GM18909 (cell line): ENCODE measurements around the gene FLVCR2.
A peak's percentile ranks its signal among the peaks of the same experiment; 100 is the strongest.
"Not testable (repeated sequence)": the region's sequence is repeated elsewhere in the genome, so short reads cannot be mapped to it uniquely, and the experiment has no call there.

Experiments
- ATAC-seq: cut with Tn5 transposase; IDR thresholded peaks from one replicate; pipeline ENCODE4 v1.9.1; 2021; ENCODE audit warnings: mild to moderate bottlenecking; ENCODE audit not compliant: unreplicated experiment, poor library complexity

The FLVCR2 gene

GRCh38 chr14:75655235-75655634 is 76.8 kb downstream of the FLVCR2 start:
- no peak for ATAC-seq

DNA sequence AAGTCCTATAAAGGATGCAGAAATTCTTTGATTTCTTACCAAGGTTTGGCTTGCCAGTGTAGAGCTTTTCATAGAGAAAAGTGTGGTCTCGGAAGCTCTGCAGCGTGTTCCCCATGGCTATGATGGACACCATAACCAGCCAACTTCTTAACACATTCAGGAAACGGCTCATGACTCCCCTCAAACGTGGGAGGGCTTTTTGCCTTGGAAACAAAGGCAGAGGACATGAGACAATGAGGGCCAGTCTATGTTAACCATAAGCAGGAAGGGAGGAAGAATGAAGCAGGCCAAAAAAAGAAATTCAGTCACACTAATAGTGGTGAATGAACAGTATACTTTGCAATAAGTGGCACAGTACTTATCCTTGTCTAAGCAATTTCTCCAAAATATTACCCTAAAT is 78.9 kb downstream of the FLVCR2 start:
- no peak for ATAC-seq

DNA sequence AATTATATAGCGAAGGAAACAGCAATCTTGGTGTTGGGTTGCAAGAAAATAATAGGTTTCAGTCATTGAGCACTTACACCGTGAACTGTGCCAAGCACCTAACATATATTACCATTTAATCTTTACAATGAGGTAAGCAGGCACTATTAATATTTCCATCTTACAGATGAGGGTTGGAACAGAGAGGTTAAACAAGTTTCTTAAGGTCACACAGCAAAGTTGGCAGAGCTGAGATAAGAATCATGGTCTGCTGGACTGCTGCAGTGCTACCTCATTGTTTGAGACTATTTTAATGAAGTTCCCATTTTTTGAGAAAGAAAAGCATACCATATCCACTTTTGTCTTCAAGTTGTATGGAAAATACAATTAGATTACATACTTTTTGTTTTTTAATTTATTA is 80.5 kb downstream of the FLVCR2 start:
- ATAC-seq: no peak

DNA sequence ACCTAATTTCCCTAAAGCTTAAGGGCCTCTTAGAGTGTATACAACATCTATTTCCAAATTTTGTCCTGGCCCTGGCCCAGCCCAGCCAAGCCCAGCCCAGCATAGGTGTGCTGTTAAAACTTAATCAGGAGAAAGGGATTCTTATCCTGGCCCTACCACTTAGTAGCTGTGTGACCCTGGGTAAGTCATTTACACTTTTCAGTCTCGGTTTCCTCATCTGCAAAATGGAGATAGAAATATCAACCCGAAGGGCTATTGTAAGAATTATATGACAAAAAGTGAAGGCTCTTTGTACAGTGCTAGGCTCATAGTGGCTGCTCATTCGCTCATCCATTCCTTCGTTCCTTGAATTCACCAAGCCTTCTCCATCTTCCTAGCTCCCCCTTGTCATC is 81.8 kb downstream of the FLVCR2 start:
- no peak for ATAC-seq

- ATAC-seq: peak; percentile 97
These were observed 82.4 kb downstream of the FLVCR2 start, which contains the start of the genes ERG28 and TTLL5 for GRCh38 chr14:75660630-75661498. Gene ERG28 (minus strand): TSS chr14:75660876. CDS start chr14:75657502, 3,374 bp downstream. Gene TTLL5 (plus strand): TSS chr14:75661246. CDS start chr14:75663150, 1,904 bp downstream.

DNA sequence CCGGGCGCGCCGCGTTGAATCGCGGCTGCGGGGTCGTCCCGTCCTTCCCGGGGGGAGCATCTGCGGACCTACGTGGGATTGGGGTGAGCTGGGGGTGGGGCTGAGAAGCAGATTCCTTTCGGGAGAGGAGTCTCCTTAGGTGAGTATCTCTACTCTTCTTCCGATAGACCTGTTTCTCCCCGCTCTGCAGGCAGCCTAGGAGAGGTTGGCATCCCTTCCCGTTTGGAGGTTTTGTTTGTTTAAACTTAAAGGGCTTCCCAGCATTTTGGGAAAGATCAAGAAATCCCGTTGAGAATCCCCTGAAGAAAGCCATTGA is 83.0 kb downstream of the FLVCR2 start:
- ATAC-seq: no peak

GRCh38 chr14:75662966-75663365 is 84.5 kb downstream of the FLVCR2 start:
- no peak for ATAC-seq

- no peak for ATAC-seq
These were observed 88.8 kb downstream of the FLVCR2 start for GRCh38 chr14:75667099-75667765.

DNA sequence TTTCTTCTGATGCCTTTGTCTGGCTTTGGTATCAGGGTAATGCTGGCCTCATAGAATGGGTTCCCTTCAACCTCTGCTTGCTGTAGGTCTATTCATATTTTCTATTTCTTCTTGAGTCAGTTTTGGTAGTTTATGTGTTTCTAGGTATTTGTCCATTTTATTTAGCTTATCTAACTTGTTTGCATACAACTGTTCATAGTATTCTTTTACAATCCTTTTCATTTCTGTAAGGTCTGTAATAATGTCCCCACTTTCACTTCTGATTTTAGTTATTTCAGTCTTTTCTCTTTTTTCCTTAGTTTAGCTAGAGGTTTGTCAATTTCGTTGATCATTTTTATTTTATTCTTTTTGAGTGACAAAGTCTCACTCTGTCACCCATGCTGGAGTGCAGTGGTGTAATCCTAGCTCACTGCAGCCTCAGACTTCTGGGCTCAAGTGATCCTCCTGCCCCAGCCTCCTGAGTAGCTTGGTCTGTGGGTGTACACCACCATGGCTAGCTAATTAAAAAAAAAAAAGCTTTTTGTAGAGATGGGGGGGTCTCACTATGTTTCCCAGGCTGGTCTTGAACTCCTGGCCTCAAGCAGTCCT is 94.3 kb downstream of the FLVCR2 start:
- no peak for ATAC-seq

DNA sequence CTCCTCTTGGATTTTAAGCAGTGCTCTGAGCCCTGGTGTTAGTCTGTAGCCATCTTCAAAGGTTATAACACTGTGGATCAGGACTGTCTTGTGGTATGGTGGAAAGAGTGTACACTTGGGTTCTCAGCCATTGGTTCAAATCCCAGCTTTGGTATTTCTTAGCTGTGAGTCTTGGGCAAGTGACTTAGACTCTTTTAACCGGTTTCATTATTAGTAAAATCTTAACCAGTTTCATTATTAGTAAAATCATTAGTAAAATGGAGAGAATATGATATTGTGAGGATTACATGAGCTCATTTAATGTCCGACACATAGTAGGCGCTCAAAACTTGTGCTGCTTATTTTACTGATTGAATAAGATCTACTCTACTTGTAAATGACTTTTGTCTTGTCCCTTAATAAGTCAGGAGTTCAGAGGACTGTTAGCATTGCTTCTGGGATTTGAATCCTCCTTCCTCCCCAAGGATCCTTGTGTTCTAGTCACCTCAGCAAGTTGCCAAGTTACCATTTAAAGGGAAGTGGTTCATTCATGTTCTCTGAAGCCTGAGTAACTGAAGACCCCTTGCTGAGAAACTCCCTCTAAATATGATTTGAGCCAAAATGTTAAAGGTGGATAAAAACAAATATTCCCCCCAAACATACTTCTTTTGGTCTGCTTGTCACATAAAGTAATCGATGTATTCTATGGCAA is 95.1 kb downstream of the FLVCR2 start:
- ATAC-seq: peak; percentile 57

DNA sequence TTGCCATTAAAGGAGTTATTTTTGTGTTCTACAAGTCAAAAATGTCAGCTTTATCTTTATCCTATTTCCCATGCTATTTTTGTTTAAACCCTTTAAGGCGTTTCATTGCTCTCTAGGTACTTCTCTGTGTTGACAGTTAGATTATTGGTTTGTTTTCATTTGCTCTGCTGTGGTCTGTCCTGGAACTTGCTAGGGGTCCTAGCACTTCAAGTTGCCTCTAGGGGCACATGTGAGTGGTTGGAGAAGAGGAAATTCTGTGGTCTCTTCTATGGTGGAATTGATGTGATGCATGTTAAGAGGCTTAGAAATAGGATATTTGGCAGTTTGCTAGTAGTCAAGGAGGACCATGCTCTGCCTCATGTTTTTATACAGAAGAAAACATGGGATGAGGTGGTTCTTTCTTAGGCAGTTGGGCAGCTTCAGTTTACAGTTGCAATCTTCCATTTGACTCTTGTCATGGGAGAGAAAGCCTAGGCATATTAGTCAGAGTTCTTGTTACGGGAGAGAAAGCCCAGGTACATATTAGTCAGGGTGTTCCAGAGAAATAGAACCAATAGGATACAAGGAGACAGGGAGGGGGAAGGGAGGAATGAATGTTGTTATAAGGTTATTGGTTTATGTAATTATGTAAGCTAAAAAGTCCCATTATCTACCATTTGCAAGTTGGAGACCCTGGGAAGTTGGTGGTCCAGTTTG is 97.0 kb downstream of the FLVCR2 start:
- no peak for ATAC-seq

DNA sequence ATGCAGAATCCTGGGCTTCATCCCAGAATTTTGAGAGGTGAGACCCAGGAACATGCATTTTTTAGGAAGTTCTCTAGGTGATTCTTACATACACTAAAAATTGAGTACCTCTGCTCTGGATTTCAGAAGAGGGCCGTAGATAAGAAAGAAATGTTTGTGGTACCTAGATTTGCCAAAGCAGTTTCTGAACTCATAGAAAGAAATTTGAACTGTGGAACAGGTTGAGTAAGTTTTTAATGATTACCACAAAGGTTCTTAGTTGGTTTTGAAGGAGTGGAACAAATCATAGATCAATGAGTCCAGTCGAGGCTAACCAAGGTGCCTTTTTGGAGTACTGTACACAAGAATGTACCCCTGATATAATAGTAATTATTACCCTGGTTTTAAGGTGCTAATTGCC is 107.5 kb downstream of the FLVCR2 start:
- ATAC-seq: no peak

DNA sequence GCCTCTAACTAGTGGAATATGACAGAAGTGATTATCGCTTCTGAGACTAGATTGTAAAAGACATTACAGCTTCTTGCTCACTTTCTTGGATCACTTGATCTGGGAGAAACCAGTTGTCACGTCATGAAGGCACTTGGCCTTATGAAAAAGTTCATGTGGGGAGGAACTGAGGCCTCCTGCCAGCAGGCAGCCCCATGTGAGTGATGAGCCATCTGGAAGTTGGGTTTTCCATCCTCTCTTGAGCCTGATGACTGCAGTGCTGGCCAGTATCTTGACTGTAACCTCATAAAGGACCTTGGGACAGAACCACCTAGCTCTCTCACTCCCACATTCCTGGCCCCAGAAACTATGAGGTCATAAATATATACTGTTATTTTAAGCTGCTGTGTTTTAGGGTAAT is 110.6 kb downstream of the FLVCR2 start:
- ATAC-seq: no peak

- ATAC-seq: no peak
These were observed 111.6 kb downstream of the FLVCR2 start for GRCh38 chr14:75690010-75690409.

DNA sequence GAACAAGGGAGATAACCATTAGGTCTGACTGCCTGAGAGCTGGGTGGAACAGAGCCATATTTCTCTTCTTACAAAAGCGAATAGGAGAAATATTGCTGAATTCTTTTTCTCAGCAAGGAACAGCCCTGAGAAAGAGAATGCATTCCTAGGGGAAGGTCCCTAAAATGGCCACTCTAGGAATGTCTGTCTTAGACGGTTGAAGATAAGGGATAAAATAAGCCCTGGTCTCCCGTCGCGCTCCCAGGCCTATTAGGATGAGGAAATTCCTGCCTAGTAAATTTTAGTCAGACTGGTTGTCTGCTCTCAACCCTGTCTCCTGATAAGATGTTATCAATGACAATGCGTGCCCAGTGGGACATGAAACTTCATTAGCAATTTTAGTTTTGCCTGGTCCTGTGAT is 116.6 kb downstream of the FLVCR2 start:
- ATAC-seq: not testable (repeated sequence)

DNA sequence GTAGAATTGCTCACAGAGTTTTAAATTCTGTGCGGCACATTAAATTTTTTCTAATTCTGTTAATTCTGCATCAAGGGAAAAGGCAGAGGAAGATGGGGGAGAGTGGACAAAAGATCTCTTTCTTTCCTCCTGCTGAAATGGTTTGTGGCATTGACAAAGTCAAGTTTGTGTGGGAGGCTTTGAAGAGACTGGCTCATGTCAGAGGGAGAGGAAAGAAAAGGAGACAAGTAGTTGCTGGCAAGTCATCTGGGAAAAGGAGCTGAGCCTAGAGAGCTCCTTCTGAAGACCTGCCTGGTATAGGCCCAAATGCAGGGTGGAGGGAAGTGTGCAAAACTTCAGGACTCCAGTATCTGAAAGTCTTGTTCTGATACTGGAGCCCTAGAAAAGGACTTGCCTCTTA is 119.0 kb downstream of the FLVCR2 start:
- ATAC-seq: no peak
